ENCODE results near the gene CRYZL1.

GRCh38 chr21:33658919-33659567 lies 17.5 kb upstream of the CRYZL1 start:
- TF ChIP-seq CTCF (optimal IDR thresholded peaks at IDR 0.05 in 1 of 3, IDR thresholded peaks at IDR 0.05 in 1 of 3, conservative IDR thresholded peaks at IDR 0.05 in 1 of 3; ENCODE audit: extremely low read depth in 1 of 3, insufficient read depth in 2 of 3, low read length in 3 of 3) (no peak), EZH2 (IDR thresholded peaks at IDR 0.05; ENCODE audit: low read length) (no peak)
